ENCODE measurements around the gene HSD17B14.

- TF ChIP-seq GATA3 (IDR thresholded peaks at IDR 0.05; ENCODE audit: low read depth, low read length) (no peak), GATA2 (IDR thresholded peaks at IDR 0.05; ENCODE audit: low read depth, low read length) (no peak)
Measured at GRCh38 chr19:48795055-48795684, 41.1 kb downstream of the HSD17B14 start.
